HG03066 (cell line): Measurements from ENCODE around the gene MACROD2.

ENCODE experiments used
- ATAC-seq: cut with Tn5 transposase; IDR thresholded peaks from one replicate; pipeline ENCODE4 v1.9.1; 2021; ENCODE audit warnings: low read depth; ENCODE audit not compliant: unreplicated experiment

The MACROD2 gene

GRCh38 chr20:15603978-15604805 lies 1608.9 kb downstream of the MACROD2 start:
- ATAC-seq, result no peak

GRCh38 chr20:15609921-15610320 lies 1614.6 kb downstream of the MACROD2 start:
- no peak for ATAC-seq

GRCh38 chr20:15610787-15611186 lies 1615.5 kb downstream of the MACROD2 start:
- no peak for ATAC-seq

- ATAC-seq, result no peak
These were observed 1616.2 kb downstream of the MACROD2 start for GRCh38 chr20:15611541-15611940.

DNA sequence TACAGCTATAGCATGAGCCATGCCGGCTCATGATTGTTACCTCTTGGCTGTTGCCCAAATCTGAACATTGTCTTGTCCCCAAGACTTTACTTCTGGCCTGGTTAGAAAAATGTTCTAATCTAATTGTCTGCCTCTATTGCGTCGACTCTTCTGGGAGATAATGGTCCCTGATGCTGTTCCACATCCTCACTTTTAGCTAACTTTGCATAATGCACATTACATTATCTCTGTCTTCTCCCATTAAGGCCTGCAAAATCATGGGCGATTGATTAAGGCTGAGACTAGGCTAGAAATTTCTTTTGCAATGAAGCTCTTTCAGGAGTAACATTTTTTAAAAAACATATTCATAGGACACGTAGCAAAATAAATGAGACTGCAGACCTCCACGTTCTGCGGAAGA lies 1616.9 kb downstream of the MACROD2 start:
- ATAC-seq, result no peak

- ATAC-seq, result no peak
These were observed 1617.5 kb downstream of the MACROD2 start for GRCh38 chr20:15612769-15613168.

GRCh38 chr20:15613530-15613929 lies 1618.2 kb downstream of the MACROD2 start:
- ATAC-seq, result no peak

DNA sequence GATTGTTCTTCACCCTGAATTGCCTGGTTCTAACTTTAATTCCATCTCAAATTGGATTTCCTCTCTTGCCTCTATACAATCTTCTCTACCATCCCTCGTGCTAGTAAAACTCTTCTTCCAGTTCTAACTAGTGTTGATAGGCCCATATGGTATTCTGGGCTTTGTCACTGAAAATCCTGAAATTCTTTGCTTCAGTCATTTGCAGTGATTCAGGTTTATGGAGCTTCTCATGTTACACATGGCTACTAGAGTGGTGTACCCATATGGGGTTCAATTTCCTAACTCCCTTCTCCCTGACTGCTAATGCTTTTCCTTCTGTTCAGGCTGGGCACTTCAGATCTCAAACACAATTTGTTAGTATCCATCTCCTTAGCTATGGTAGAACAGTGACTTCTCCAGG lies 1621.3 kb downstream of the MACROD2 start:
- no peak for ATAC-seq

- no peak for ATAC-seq
These were observed 1622.8 kb downstream of the MACROD2 start for GRCh38 chr20:15618110-15618509.

- ATAC-seq, result no peak
These were observed 1623.6 kb downstream of the MACROD2 start for GRCh38 chr20:15618912-15619311.

GRCh38 chr20:15619341-15619740 lies 1624.0 kb downstream of the MACROD2 start:
- no peak for ATAC-seq

DNA sequence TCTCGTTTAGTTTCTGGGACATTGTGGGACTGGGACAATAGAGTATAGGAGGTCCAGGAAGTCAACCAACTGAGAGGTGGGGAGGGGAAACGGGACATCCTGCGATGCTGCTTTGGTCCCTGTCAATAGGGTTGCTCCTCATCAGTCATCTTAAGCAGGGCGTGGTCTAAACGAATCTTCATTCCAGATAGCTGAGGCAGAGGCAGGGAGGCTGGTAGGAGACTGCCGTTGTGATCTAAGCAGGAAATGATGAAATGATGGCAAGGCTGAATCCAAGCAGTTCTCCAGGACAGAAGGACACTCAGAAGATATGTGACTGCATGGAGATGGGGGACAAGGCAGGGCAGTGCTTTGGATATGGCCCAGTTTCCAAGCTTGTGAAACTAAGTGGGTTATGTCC lies 1624.5 kb downstream of the MACROD2 start:
- ATAC-seq, result no peak

GRCh38 chr20:15622368-15622767 lies 1627.1 kb downstream of the MACROD2 start:
- no peak for ATAC-seq

DNA sequence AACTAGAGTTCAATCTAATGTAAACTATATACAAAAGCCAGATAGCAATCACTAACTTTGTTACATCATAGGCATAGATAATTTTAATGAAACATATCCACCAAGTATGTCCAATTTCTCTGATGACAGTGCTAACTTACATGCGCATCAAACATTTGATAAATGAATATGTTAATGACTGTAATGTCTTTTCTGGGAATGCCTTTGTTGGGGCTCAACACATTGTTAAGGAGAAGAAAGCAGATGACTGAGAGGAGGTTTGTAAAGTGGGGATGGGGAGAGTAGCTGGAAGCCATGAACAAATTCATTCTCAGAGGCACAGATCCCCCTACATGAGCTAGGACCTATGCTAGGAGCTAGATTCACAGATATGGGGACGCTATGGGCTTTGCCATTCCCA lies 1627.9 kb downstream of the MACROD2 start:
- ATAC-seq, result no peak

GRCh38 chr20:15625981-15626380 lies 1630.7 kb downstream of the MACROD2 start:
- ATAC-seq, result no peak

DNA sequence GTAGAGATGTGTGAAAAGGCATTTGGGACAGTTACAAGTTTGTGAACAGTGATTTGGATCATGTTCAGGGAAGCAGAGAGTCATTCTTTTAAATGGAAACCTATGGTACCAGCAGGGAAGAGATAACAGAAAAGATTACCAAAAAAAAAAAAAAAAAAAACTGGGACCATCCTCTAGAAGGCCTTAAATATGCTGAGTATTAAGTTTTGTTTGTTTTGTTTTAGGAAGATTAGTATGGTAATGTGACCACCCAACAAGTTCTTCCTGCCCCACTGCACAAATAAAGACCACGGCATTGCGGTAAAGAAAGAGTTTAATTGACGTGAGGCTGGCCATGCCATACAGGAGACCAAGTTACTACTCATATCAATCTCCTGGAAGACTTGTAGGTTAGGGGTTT lies 1631.8 kb downstream of the MACROD2 start:
- no peak for ATAC-seq

- no peak for ATAC-seq
These were observed 1632.2 kb downstream of the MACROD2 start for GRCh38 chr20:15627501-15627903.

- no peak for ATAC-seq
These were observed 1633.6 kb downstream of the MACROD2 start for GRCh38 chr20:15628851-15629353.

GRCh38 chr20:15630360-15630759 lies 1635.0 kb downstream of the MACROD2 start:
- ATAC-seq, result no peak

DNA sequence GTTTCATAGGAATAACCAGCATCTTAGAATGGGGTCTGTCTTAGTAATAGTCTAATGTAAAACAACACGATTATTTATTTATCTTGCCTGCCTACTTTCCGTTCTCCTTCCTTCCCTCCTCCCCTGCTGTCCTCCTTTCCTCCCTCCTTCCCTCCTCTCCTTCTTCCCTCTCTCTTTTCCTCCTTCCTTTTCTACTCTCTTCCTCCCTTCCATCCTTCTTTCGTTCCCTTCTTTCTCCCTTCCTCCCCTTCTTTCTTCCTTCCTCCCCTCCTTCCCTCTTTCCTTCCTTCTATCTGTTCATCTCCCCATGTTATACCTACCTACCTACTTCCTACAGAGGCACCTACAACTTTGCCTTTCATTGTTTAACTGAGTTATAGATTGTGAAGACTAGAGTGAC lies 1637.4 kb downstream of the MACROD2 start:
- ATAC-seq, result no peak

DNA sequence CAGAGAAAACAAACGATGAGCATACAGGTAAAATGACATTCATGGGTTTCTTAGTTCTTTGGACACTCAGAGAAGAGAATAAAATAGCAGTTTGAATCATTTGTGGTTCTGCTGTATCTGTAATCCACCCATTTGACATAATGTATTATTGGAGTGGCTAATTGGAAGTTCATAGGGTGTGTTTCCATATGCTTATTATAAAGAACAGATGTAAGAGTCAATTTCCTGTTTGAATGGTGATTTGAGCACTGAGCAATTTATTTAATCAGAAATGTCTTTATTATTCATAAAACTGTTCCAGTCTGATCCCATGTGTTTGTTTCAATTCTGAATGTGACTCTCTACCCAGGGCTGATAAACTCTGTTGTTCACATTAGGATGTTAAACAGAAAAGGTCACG lies 1638.8 kb downstream of the MACROD2 start:
- no peak for ATAC-seq

DNA sequence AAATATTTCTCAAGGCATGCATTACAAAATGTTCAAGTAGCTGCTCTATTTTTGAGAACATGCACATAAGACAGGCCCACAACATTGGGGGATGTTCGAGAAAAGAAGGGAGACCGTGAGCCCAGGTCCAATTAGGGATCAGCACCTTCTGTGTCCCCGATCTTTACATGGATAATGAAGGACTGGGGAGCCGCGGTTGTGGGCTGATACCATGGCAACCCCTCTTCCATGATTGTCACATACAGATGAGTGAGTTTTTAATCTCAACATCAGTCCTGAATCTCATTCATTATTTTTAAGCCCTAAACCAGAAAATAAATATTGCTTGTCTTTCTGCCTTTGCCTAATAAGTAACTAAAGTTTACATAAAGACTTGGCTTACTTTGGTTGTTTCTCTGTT lies 1642.2 kb downstream of the MACROD2 start:
- ATAC-seq, result no peak
